KMS-11 (cell line): ENCODE measurements around the gene CELF4.

Experiments
- H2AFZ ChIP-seq: fragments of 200-600 bp; sonication (generic); 2 replicates; pipeline ENCODE4 v1.6.1; 2016; ENCODE audit warnings: antibody characterized with exemption, mixed run types, low read depth
- H3K27ac ChIP-seq: fragments of 200-600 bp; sonication (generic); 2 replicates; pipeline ENCODE4 v1.6.1; 2016; ENCODE audit warnings: mild to moderate bottlenecking, mixed run types
- H3K27me3 ChIP-seq: fragments of 200-600 bp; sonication (generic); 2 replicates; pipeline ENCODE4 v1.6.1; 2017; ENCODE audit warnings: mild to moderate bottlenecking, low read depth, mixed run types, moderate library complexity; ENCODE audit not compliant: insufficient read depth
- H3K36me3 ChIP-seq: fragments of 200-600 bp; sonication (generic); 2 replicates; pipeline ENCODE4 v1.6.1; 2017; ENCODE audit warnings: mild to moderate bottlenecking, mixed run types; ENCODE audit not compliant: insufficient read depth
- H3K4me1 ChIP-seq: fragments of 200-600 bp; sonication (generic); 2 replicates; pipeline ENCODE4 v1.6.1; 2016; ENCODE audit warnings: mild to moderate bottlenecking, low read depth, mixed run types; ENCODE audit not compliant: poor library complexity, severe bottlenecking
- H3K4me2 ChIP-seq: fragments of 200-600 bp; sonication (generic); 2 replicates; pipeline ENCODE4 v1.7.0; 2016; ENCODE audit warnings: mild to moderate bottlenecking, mixed run types
- H3K4me3 ChIP-seq: fragments of 200-600 bp; sonication (generic); IDR thresholded peaks from 2 replicates; pipeline ENCODE4 v1.6.1; 2017; ENCODE audit warnings: low read depth, low read length, mixed read lengths; ENCODE audit not compliant: insufficient read depth
- H3K79me2 ChIP-seq: fragments of 200-600 bp; sonication (generic); 2 replicates; pipeline ENCODE4 v1.6.1; 2016; ENCODE audit warnings: low read depth, mixed run types; ENCODE audit not compliant: insufficient read depth
- H3K9ac ChIP-seq: fragments of 200-600 bp; sonication (generic); 2 replicates; pipeline ENCODE4 v1.6.1; 2016; ENCODE audit warnings: mild to moderate bottlenecking, mixed run types
- H4K20me1 ChIP-seq: fragments of 200-600 bp; sonication (generic); 2 replicates; pipeline ENCODE4 v1.6.1; 2016; ENCODE audit warnings: mild to moderate bottlenecking, mixed run types; ENCODE audit not compliant: insufficient read depth
- CTCF ChIP-seq: fragments of 200-600 bp; sonication (generic); conservative IDR thresholded peaks from 2 replicates; pipeline ENCODE4 v1.6.1; 2017; ENCODE audit warnings: low read depth, mild to moderate bottlenecking, antibody characterized with exemption, low read length, moderate library complexity, mixed read lengths

The CELF4 gene

GRCh38 chr18:37495354-37495753 is 70.2 kb downstream of the CELF4 start:
- no peaks in the 10 kb centered on the region for H3K36me3 ChIP-seq
- H4K20me1 ChIP-seq: no peaks in the 10 kb centered on the region
- H3K4me1 ChIP-seq: no peaks in the 10 kb centered on the region
- H3K27ac ChIP-seq: no peak overlapping the region
- no peaks in the 10 kb centered on the region for H3K27me3 ChIP-seq
- no peak overlapping the region for H3K4me3 ChIP-seq
- no peak overlapping the region for H2AFZ ChIP-seq
- H3K9ac ChIP-seq: no peak overlapping the region
- no peak for TF ChIP-seq CTCF
- no peaks in the 10 kb centered on the region for H3K79me2 ChIP-seq
- H3K4me2 ChIP-seq: no peak overlapping the region

DNA sequence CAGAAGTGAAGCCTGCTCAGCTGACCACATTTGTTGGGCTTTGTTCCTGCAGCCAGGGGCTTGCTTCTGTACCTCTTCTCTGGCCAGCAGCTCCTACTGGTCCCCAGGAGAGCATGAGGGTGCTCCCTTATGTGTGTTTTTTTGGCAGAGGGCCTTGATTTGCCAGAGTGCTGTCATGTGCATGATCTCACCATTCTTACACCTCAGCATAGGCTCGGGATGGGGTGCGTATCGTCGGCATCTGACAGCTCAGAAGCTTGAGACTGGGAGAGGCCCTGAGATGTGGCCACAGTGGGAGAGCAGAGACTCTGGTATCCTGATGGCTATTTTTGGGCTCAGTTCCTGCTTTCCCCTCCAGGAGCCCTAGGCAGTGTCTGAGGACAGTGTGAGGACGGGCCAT is 71.2 kb downstream of the CELF4 start:
- H3K4me1 ChIP-seq: no peaks in the 10 kb centered on the region
- no peaks in the 10 kb centered on the region for H3K36me3 ChIP-seq
- no peaks in the 10 kb centered on the region for H3K27me3 ChIP-seq
- H3K27ac ChIP-seq: no peak overlapping the region
- TF ChIP-seq CTCF: no peak
- H3K79me2 ChIP-seq: no peaks in the 10 kb centered on the region
- no peak overlapping the region for H3K4me3 ChIP-seq
- no peak overlapping the region for H2AFZ ChIP-seq
- no peak overlapping the region for H3K4me2 ChIP-seq
- H3K9ac ChIP-seq: no peak overlapping the region
- no peaks in the 10 kb centered on the region for H4K20me1 ChIP-seq

- Histone ChIP-seq H3K79me2 (no peaks in the 10 kb centered on the region), H4K20me1 (no peaks in the 10 kb centered on the region), H3K36me3 (no peaks in the 10 kb centered on the region), H3K27ac (no peak overlapping the region), H3K4me3 (no peak overlapping the region), H3K27me3 (no peaks in the 10 kb centered on the region), H2AFZ (no peak overlapping the region), H3K4me2 (no peak overlapping the region), H3K4me1 (no peaks in the 10 kb centered on the region), H3K9ac (no peak overlapping the region)
- no peak for TF ChIP-seq CTCF
Measured at GRCh38 chr18:37493352-37493935, 72.2 kb downstream of the CELF4 start.

DNA sequence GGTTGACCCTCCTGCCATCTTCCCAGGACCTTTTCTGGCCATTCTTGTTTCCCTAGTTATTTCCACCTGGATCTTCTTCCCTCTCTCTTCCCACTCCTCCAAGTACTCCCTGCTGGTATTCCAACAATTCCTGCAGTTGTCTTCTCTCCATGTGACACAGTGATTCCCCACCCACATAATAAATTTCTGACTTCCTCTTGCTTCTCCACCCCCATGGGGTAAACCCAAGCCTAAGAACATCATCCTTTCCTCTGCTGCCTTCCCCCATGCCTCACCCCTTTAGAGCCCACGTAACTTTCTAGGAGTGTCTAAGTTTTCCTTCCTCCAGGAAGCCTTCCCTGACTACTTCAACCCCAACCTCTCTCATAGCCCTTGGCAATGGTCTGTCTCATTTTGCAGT is 72.6 kb downstream of the CELF4 start:
- no peak overlapping the region for H3K9ac ChIP-seq
- H3K27ac ChIP-seq: no peak overlapping the region
- H3K4me3 ChIP-seq: no peak overlapping the region
- no peaks in the 10 kb centered on the region for H3K36me3 ChIP-seq
- H3K79me2 ChIP-seq: no peaks in the 10 kb centered on the region
- no peak overlapping the region for H3K4me2 ChIP-seq
- no peaks in the 10 kb centered on the region for H4K20me1 ChIP-seq
- H3K27me3 ChIP-seq: no peaks in the 10 kb centered on the region
- H3K4me1 ChIP-seq: no peaks in the 10 kb centered on the region
- TF ChIP-seq CTCF: no peak
- no peak overlapping the region for H2AFZ ChIP-seq
